MCF 10A (cell line): ENCODE results near the gene AUTS2. TPM values are rescaled to one million over a fixed set of nuclear protein-coding genes. Genes with fewer than 3 reads are reported as not detected.

Experiments used
- BruUV-seq: library from RNA; stranded (reverse); fragments of 400-500 nt; replicated peaks from 2 replicates; lab custom pipeline; 2021; lab: Mats Ljungman, UMichigan
- CTCF ChIA-PET: fragments of 300-600 bp; sonication (Branson Sonifier 250); formaldehyde crosslinking; extraction: SDS; loops from one replicate; lab custom pipeline; 2021; ENCODE audit warnings: antibody characterized with exemption, inconsistent platforms; lab: Yijun Ruan, JAX
- POLR2A ChIA-PET: fragments of 300-600, 350-650 bp; sonication (Branson Sonifier 250); formaldehyde crosslinking; extraction: SDS; loops from one replicate; lab custom pipeline; 2020; ENCODE audit warnings: antibody characterized with exemption, inconsistent platforms; lab: Yijun Ruan, JAX
- DNase-seq: peaks from one replicate; pipeline ENCODE4 v3.0.0-alpha.2; 2018; ENCODE audit not compliant: unreplicated experiment
- H3K27ac Mint-ChIP-seq: one replicate; pipeline ENCODE4 v1.8.0; 2022; ENCODE audit warnings: mild to moderate bottlenecking, low read depth, mixed read lengths; ENCODE audit not compliant: unreplicated experiment
- H3K27me3 Mint-ChIP-seq: one replicate; pipeline ENCODE4 v1.8.0; 2022; ENCODE audit warnings: mixed read lengths; ENCODE audit not compliant: insufficient read depth, unreplicated experiment
- H3K36me3 Mint-ChIP-seq: one replicate; pipeline ENCODE4 v1.8.0; 2022; ENCODE audit warnings: mild to moderate bottlenecking, moderate library complexity, mixed read lengths; ENCODE audit not compliant: insufficient read depth, unreplicated experiment
- H3K4me1 Mint-ChIP-seq: one replicate; pipeline ENCODE4 v1.8.0; 2022; ENCODE audit warnings: mixed read lengths; ENCODE audit not compliant: insufficient read depth, unreplicated experiment
- H3K4me3 Mint-ChIP-seq: one replicate; pipeline ENCODE4 v1.8.0; 2022; ENCODE audit warnings: mild to moderate bottlenecking, moderate library complexity, mixed read lengths; ENCODE audit not compliant: unreplicated experiment
- H3K9me3 Mint-ChIP-seq: one replicate; pipeline ENCODE4 v1.8.0; 2022; ENCODE audit warnings: mixed read lengths; ENCODE audit not compliant: unreplicated experiment
- CTCF ChIP-seq: fragments of 200-600 bp; IDR thresholded peaks from one replicate; pipeline ENCODE4 v1.8.0; 2022; ENCODE audit warnings: antibody characterized with exemption, mild to moderate bottlenecking; ENCODE audit not compliant: unreplicated experiment
- intact Hi-C: fragments of 100-400 bp; cut with micrococcal nuclease; formaldehyde crosslinking; loops from 2 replicates; pipeline ENCODE4 v1.14.1; 2022
- total RNA-seq: library from RNA; stranded (reverse); gene quantifications from 2 replicates; pipeline ENCODE4 v1.2.3, GENCODE V29; 2022

Gene AUTS2
- total RNA-seq, 1 experiment from 2014 or later: 1.3 TPM

GRCh38 chr7:70619130-70619529 lies 1020.9 kb downstream of the AUTS2 start:
- no peaks in the 10 kb centered on the region for H3K4me1 Mint-ChIP-seq
- BruUV-seq: no TSS peak
- peaks cover 6% of the 10 kb centered on the region for H3K36me3 Mint-ChIP-seq
- H3K9me3 Mint-ChIP-seq: peaks cover 8% of the 10 kb centered on the region
- H3K27me3 Mint-ChIP-seq: no peaks in the 10 kb centered on the region
- no peak overlapping the region for H3K27ac Mint-ChIP-seq
- intact Hi-C loops: no loop called here
- ChIA-PET CTCF (no interaction called here), POLR2A (no interaction called here)
- no peak for DNase-seq
- no peak for TF ChIP-seq CTCF
- H3K4me3 Mint-ChIP-seq: no peak overlapping the region

- ChIA-PET CTCF (no interaction called here), POLR2A (no interaction called here)
- BruUV-seq: no TSS peak
- Mint-ChIP-seq H3K27ac (no peak overlapping the region), H3K36me3 (peaks cover 6% of the 10 kb centered on the region), H3K4me1 (no peaks in the 10 kb centered on the region), H3K4me3 (no peak overlapping the region), H3K9me3 (peaks cover 8% of the 10 kb centered on the region), H3K27me3 (no peaks in the 10 kb centered on the region)
- DNase-seq: no peak
- intact Hi-C loops: no loop called here
- TF ChIP-seq CTCF: no peak
These were observed 1021.4 kb downstream of the AUTS2 start for GRCh38 chr7:70619659-70620058.

GRCh38 chr7:70620333-70621055 lies 1022.2 kb downstream of the AUTS2 start:
- BruUV-seq: no TSS peak
- H3K4me1 Mint-ChIP-seq: no peaks in the 10 kb centered on the region
- H3K9me3 Mint-ChIP-seq: peaks cover 8% of the 10 kb centered on the region
- DNase-seq: no peak
- intact Hi-C loops: no loop called here
- no peak overlapping the region for H3K27ac Mint-ChIP-seq
- POLR2A ChIA-PET: no interaction called here
- H3K36me3 Mint-ChIP-seq: peaks cover 6% of the 10 kb centered on the region
- CTCF ChIA-PET: no interaction called here
- no peaks in the 10 kb centered on the region for H3K27me3 Mint-ChIP-seq
- no peak overlapping the region for H3K4me3 Mint-ChIP-seq
- no peak for TF ChIP-seq CTCF

- no TSS peak for BruUV-seq
- Mint-ChIP-seq H3K27ac (no peak overlapping the region), H3K4me3 (no peak overlapping the region), H3K36me3 (peaks cover 5% of the 10 kb centered on the region), H3K9me3 (peaks cover 15% of the 10 kb centered on the region), H3K4me1 (no peaks in the 10 kb centered on the region), H3K27me3 (no peaks in the 10 kb centered on the region)
- intact Hi-C loops: no loop called here
- DNase-seq: no peak
- TF ChIP-seq CTCF: no peak
- ChIA-PET CTCF (interaction anchor here (0.6 kb wide), 1 partner anchor 72 kb away, joined by 3 read pairs; no protein-coding TSS in a partner anchor), POLR2A (interaction anchor here (0.7 kb wide), 1 partner anchor 11 kb away, joined by 3 read pairs; no protein-coding TSS in a partner anchor)
These were observed 1023.8 kb downstream of the AUTS2 start for GRCh38 chr7:70621954-70622600.
